Epithelial cell of proximal tubule (primary cell): ENCODE data around the gene TENM4. TPM values are rescaled to one million over a fixed set of nuclear protein-coding genes. Genes with fewer than 3 reads are reported as not detected.

Experiments used
- DNase-seq: peaks from one replicate; pipeline ENCODE4 v3.0.0-alpha.2; 2011; ENCODE audit warnings: low read depth
- H3K4me3 ChIP-seq: 2 replicates; pipeline ENCODE4 v1.5.1; 2011; ENCODE audit warnings: low read depth, mild to moderate bottlenecking, low read length
- total RNA-seq: library from RNA; depleted of rRNA; stranded (reverse); fragments of >200 nt; gene quantifications from 2 replicates; pipeline ENCODE4 v1.2.3, GENCODE V29; 2015
- TF ChIP-seq, protein P1 (sequence below): conservative IDR thresholded peaks from 2 replicates; pipeline ENCODE4 v1.5.1; 2012; ENCODE audit warnings: low read depth, mild to moderate bottlenecking, low read length

TENM4 gene
- total RNA-seq, 1 donor from 2014 or later = 22.2 TPM

DNA sequence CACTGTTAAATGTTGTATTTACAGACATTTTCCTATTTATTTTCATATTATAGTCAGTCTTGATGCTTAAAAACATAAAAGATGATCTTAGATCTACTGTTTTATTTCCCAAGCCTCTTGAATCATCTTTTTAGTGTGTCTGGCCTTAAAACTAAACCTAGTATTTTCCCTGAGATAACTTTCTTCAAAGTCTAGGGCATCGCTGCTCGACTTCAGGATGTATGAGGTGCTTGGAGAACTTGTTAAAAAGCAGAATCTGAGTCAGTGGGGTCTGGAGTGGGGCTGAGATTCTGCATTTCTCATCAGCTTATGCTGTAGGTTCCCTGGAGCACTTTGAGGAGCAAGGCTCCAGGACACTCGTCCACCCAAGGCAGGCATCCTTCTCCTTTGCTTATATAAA lies 404.9 kb downstream of the TENM4 start:
- TF ChIP-seq, protein P1, sequence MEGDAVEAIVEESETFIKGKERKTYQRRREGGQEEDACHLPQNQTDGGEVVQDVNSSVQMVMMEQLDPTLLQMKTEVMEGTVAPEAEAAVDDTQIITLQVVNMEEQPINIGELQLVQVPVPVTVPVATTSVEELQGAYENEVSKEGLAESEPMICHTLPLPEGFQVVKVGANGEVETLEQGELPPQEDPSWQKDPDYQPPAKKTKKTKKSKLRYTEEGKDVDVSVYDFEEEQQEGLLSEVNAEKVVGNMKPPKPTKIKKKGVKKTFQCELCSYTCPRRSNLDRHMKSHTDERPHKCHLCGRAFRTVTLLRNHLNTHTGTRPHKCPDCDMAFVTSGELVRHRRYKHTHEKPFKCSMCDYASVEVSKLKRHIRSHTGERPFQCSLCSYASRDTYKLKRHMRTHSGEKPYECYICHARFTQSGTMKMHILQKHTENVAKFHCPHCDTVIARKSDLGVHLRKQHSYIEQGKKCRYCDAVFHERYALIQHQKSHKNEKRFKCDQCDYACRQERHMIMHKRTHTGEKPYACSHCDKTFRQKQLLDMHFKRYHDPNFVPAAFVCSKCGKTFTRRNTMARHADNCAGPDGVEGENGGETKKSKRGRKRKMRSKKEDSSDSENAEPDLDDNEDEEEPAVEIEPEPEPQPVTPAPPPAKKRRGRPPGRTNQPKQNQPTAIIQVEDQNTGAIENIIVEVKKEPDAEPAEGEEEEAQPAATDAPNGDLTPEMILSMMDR = no peak
- no peak for DNase-seq
- no peak overlapping the region for H3K4me3 ChIP-seq

DNA sequence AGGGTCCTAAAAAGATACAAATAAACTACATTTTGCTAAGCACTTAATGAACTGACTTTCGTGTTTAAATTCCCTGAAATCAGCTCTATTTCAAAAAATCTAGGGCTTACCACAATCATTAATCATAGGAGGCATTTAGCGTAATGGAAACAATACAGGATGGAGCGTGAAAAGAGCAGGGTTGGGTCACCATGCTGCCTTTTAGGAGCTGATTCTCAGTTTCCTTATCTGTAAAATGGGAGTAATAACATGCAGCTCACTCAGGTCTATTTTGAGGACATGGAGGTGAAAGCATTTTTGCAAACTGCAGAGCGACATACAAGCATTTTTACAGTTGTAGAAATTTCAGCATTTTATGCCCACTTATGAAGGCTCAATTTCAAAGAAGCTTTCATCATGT lies 407.0 kb downstream of the TENM4 start:
- no peak for DNase-seq
- no peak overlapping the region for H3K4me3 ChIP-seq
- TF ChIP-seq, protein P1 = no peak

DNA sequence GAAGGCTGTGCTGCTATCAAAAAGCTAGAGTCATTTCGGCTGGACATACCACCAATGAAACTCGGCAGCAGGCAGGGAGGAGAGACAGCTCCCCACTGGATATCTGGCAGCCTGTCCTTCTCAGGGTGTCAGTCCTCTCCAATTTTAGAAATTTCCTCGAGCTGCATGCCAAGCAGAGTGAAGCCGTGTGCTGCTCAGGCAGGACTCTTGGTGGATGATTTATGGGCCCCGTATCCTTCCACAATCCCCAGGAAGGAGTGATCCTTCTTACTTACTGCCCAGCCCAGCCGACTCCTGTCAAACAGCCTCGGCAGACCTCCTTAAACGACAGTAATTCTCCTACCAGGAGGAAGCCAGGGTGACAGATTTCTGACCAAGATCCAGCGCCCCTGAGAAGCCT lies 410.4 kb downstream of the TENM4 start:
- H3K4me3 ChIP-seq = no peak overlapping the region
- no peak for DNase-seq

GRCh38 chr11:79028225-79028624 lies 412.6 kb downstream of the TENM4 start:
- TF ChIP-seq, protein P1 = no peak
- no peak overlapping the region for H3K4me3 ChIP-seq
- no peak for DNase-seq

More for the DNA sequence above, 410.4 kb downstream of the TENM4 start:
- TF ChIP-seq, protein P1 = no peak

DNA sequence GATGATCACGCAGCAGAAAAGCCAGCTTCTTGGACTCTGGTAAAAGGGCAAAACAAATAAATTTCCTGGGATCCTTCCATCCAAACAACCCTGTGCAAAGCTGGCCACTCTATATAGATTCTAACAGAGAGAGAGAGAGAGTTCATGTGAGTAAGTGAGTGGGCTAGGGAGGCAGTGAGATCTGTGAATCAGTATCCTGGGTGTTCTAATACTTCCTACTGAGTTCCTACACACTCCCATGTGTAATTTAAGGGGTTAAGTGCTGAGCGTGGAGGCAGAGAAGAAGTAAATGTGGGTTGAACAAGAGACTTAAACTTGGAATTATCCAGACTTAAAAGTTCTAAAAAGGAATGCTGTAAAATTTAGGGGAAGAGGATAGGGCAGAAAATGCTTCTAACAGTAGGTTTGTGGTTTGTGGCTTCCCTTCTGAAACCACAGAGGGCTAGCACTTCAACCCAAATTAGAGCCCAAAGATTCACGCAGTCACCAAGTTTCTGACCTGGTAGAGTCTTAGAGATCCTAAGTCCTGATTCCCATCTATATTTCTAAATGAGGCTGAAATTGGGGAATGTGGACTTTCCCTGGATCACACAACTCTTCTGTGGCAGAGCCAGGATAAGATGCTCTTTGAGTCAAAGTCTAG lies 413.9 kb downstream of the TENM4 start:
- DNase-seq = no peak
- no peak overlapping the region for H3K4me3 ChIP-seq
- TF ChIP-seq, protein P1 = no peak

GRCh38 chr11:79025622-79026021 lies 415.2 kb downstream of the TENM4 start:
- DNase-seq = no peak
- H3K4me3 ChIP-seq = no peak overlapping the region
- TF ChIP-seq, protein P1 = no peak

DNA sequence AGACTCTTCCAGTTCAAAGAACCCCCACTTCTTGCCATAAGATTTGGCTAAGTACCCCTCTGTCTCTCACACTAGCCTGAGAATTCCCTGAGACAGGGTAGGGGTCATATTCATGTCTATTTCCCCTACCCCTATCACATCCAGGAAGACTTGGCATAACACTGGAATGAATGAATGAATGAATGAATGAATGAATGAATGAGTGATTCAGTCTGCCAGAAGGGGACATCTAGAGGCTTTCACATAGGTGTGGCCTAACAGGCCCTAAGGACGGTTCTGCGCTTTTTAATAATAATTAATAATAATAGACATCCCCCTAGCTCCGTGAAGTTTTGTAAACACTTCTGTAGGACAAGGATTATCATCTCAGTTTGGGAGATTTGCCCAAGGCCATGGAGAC lies 415.7 kb downstream of the TENM4 start:
- no peak for DNase-seq
- no peak overlapping the region for H3K4me3 ChIP-seq
- TF ChIP-seq, protein P1 = no peak
